Measurements from ENCODE around the gene NFKBIZ.

- no peak for TF ChIP-seq EZH2 (IDR thresholded peaks at IDR 0.05)
- TF ChIP-seq POLR2AphosphoS5 (IDR thresholded peaks at IDR 0.05; ENCODE audit: borderline replicate concordance, low read depth, low read length), result no peak
- no peak for TF ChIP-seq FOXP2 (optimal IDR thresholded peaks at IDR 0.05; ENCODE audit: control extremely low read depth, extremely low read length, insufficient read depth)
These were observed 2.6 kb upstream of the NFKBIZ start for GRCh38 chr3:101846709-101847108.
